Aortic smooth muscle cell (primary cell): Measurements from ENCODE around the gene SNRPA1. TPM values are rescaled to one million over a fixed set of nuclear protein-coding genes. Genes with fewer than 3 reads are reported as not detected.

Source experiments
- total RNA-seq: library from RNA; depleted of rRNA; stranded (reverse); fragments of >200 nt; gene quantifications from 2 replicates; pipeline ENCODE4 v1.2.3, GENCODE V29; 2014

Gene SNRPA1
- total RNA-seq, result 13.6 and 15.7 TPM in 2 replicates

GRCh38 chr15:101294731-101295606 is at the start of gene SNRPA1:
TSS of gene SNRPA1 (minus strand) at chr15:101295248. CDS start at chr15:101295178, 70 bp downstream.

GRCh38 chr15:101277038-101277822 is 17.8 kb downstream of the SNRPA1 start, which contains the start of gene SELENOS:
TSS of gene SELENOS (minus strand) at chr15:101277485. CDS start at chr15:101277417, 68 bp downstream.

GRCh38 chr15:101251830-101252820 is 42.9 kb downstream of the SNRPA1 start, which contains the start of gene CHSY1:
TSS of gene CHSY1 (minus strand) at chr15:101252048. CDS start at chr15:101251456, 592 bp downstream.

Other genes with a start within 250 kb of the SNRPA1 start
- 71.4 and 74.4 TPM in 2 replicates for gene CHSY1, start 43.2 kb downstream of the SNRPA1 start, total RNA-seq
- gene SELENOS, start 17.8 kb downstream of the SNRPA1 start, total RNA-seq, result 74.2 and 90.8 TPM in 2 replicates
- gene PCSK6, start 194.5 kb upstream of the SNRPA1 start, total RNA-seq, result 0.19 and 0.66 TPM in 2 replicates